Ramos (cell line): Measurements from ENCODE around the gene SLC37A1.
"Not testable (repeated sequence)": the region's sequence is repeated elsewhere in the genome, so short reads cannot be mapped to it uniquely, and the experiment has no call there.

Source experiments
- in situ Hi-C: fragments of 300-500 bp; cut with MboI; formaldehyde crosslinking; loops from one replicate; pipeline ENCODE4 v1.14.3; 2022; ENCODE audit warnings: low sequenced_read_pairs; ENCODE audit not compliant: unreplicated experiment

SLC37A1 gene

GRCh38 chr21:42513151-42513984 is at the start of gene SLC37A1:
Gene SLC37A1, plus strand, starts transcription at chr21:42513852. Its CDS starts 4,603 bp downstream, at chr21:42518455.
- in situ Hi-C loops: no loop called here

- in situ Hi-C loops: no loop called here
Measured at GRCh38 chr21:42463861-42464515, 49.7 kb upstream of the SLC37A1 start.

- in situ Hi-C loops: no loop called here
Measured at GRCh38 chr21:42465008-42465802, 48.4 kb upstream of the SLC37A1 start.

DNA sequence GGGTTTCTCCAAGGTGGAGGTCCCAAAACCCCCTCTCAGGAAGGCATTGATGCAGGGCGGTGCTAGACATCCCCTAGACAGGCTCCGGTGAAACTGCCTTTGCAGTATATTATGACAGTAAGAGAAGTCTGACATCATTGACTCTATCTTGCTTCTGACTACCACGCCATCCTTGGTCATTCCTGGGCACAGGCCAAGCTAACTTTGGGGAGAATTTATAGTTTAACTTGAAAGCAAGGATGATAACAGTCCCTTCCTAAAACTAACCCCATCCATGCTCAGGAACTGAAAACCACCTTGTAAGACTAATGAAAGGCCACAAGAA is 47.9 kb upstream of the SLC37A1 start:
- in situ Hi-C loops: no loop called here

DNA sequence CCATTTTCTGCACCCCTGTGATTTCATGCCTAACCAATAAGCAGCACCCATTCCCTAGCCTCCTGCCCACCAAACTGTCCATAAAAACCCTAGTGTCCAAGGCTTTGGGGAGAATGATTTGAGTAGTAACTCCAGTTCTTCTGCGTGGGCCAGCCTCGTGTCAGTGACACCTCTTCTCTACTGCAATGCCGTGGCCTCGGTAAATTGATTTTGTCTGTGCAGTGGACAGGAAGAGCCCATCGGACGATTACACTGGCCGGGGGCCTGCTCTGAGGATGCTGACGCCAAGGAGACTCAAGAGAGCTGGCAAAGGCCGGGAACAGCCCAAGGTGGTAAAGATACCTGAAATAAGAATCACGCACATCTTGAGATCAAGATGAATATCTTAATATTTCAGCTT is 47.0 kb upstream of the SLC37A1 start:
- in situ Hi-C loops: no loop called here

DNA sequence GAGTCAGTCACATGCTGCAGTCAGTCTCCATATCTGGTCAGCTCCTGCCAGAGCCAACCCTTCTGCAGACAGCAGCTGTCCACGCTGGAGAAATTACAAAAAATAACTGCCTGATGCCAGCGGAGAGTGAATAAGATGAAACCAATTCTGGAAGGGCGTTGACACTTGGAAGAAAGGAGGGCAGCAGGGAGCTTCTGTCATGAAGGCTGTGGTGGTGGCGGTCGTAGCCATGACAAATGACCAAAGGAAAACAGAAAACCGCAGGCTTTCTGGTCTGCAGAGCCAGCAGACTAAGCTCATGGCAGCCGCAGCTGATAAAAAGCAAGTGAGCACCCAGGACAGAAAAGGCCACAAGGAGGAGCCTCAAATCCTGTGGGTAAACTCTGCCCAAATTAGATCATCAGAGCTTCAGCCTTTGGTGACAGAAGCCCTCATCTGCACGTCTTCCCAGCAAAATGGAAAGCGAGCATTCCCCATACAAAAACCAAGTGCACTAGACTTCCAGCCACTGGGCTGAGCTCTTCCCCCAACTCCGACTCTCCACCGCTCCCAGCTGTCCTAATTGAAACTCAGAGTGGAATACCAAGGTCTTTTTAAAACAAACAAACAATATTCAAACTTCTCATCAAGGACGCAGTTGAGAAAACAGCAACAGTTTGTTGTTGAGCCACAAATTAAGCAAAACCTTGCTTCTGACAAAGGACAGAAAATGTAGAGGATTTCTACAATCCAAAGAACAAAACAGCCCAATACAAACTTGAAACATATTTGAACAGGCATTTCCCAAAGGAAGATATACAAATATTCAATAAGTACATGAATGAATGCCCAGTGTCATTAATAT is 46.3 kb upstream of the SLC37A1 start:
- in situ Hi-C loops: no loop called here

GRCh38 chr21:42468491-42469131 is 45.0 kb upstream of the SLC37A1 start:
- in situ Hi-C loops: no loop called here

- in situ Hi-C loops: no loop called here
Measured at GRCh38 chr21:42469272-42469671, 44.4 kb upstream of the SLC37A1 start.

DNA sequence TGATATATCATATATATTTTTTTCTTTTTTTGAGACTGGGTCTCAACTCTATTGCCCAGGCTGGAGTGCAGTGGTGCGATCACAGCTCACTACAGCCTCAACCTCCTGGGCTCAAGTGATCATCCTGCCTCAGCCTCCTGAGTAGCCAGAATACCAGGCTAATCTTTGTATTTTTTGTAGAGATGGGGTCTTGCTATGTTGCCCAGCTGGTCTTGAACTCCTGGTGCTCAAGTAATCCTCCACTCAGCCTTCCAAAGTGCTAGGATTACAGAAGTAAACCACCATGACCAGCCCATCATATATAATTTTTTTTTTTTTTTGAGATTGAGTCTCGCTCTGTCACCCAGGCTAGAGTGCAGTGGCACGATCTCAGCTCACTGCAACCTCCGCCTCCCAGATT is 43.9 kb upstream of the SLC37A1 start:
- in situ Hi-C loops: not testable (repeated sequence)

DNA sequence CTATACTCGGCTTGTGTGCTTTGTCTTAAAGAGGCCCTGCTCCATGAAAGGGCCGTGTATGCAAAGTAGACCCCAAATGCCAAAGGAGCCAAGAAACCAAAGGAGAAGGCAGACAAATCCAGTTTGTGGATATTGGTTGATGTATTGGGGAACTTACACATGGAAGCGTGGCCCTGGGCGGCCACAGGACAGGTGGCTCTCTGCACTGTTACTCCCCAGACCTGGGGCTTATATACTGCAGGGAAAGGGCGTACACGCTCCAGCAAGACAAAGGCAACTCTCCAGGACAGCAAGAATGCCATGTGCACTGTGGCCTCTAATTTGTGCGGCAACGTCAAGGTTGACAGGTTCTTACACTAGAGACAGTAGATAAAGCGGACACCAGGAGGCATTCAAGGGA is 42.4 kb upstream of the SLC37A1 start:
- in situ Hi-C loops: no loop called here

DNA sequence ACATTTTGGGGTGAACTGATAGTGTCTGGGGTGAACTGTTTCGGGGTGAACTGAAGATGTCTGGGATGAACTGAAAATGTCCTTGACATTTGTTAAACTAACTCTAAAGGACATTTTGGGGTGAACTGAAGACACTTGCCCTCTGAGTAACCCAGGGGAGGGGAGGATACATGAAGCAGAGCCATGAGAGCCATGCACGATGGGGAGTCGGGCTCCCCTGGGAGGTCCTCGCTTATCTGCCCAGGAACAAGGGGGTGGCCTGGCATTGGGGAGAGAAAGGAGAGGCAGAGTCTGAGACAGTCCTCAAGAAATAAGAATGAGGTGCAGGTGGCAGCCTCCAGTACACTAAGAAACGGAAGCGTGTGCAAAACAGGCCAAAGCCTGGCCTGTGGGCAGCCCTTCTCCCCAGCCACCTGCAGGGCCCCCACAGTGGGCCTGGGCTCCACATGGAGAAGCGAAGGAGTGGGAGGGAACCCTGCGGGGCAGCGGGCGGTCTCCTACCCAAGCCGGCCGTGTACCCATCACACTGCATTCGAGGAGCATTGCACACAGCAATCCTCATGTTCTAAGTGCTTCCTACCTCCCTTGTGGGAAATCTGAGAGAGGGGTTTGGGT is 41.8 kb upstream of the SLC37A1 start:
- in situ Hi-C loops: no loop called here

DNA sequence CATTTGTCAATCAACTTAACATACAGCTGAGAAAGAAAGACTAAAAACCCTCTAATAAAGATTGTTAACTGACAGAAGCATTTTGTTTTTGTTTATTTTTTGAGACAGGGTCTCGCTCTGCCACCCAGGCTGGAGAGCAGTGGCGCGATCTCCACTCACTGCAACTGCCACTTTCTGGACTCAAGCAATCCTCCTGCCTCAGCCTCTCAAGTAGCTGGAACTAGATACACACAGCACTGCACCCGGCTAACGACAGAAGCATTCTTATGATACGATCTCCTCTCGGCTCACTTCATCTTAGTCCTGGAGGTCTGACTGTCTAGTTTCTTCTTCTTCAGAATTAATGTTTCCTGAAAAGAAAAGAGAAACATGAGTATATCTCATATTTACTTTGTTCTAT is 41.1 kb upstream of the SLC37A1 start:
- in situ Hi-C loops: no loop called here

DNA sequence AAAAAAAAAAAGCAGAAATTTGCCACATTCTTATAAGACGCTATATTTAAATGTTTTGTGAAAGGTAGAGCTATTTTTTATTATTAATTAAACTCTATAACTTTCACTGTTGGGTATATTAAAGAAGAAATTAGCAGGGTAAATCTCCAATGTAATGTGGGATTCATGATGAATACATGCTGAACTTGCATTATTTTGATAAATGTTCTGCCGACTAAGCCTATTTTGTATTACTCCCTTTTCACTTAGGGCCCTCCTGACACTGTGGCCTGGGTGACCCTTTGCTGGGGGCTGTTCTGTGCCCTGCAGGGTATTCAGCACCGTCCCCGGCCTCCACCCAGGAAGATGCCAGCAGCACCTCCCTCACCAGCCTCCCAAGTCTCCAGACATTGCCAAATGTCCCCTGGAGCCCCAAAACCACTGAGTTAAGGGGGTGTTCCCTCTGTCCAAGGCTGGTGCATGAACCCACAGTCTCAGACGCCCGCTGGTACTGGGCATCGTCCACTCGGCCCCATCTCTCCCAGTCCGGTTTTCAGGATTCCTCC is 40.1 kb upstream of the SLC37A1 start:
- in situ Hi-C loops: no loop called here

DNA sequence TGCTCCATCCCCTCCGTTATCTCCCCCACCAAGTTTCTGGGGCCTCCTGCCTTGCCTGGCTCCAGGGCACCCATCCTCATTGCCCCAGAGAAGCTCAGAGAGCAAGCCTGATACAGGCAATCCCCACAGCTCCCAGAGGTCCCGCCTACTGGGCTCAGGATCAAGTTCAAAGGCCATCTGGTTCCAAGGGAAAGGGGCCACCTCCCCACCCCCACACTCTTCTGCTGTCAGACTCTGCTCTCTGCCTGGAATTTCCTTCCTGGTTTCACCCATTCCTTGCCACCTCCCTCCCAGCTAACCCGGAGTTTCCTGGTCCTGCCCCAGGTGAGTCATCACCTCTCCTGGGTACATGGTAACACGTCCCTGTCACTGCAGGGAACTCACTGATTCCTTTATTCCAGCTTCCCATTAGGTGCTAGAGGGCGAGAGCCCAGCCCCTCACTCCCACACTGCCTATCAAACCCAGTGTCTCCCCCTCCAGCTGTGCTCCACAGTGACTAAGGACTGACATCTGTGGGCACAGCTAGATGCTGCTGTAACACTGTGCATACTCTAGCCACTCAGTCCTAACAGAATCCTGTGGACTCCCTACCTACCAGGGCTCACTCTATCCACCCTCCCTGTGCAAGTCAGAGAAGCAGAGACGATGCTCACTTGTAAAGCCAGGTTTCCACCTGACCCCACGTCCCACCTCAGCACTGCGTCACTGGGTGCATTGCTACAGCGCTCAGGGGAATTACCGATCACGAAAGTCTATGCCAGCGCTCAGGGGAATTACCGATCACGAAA is 39.4 kb upstream of the SLC37A1 start:
- in situ Hi-C loops: no loop called here

- in situ Hi-C loops: no loop called here
Measured at GRCh38 chr21:42475036-42475435, 38.6 kb upstream of the SLC37A1 start.

GRCh38 chr21:42475526-42476387 is 37.9 kb upstream of the SLC37A1 start:
- in situ Hi-C loops: no loop called here
